ENCODE data around the gene PODXL2.

PODXL2 gene

DNA sequence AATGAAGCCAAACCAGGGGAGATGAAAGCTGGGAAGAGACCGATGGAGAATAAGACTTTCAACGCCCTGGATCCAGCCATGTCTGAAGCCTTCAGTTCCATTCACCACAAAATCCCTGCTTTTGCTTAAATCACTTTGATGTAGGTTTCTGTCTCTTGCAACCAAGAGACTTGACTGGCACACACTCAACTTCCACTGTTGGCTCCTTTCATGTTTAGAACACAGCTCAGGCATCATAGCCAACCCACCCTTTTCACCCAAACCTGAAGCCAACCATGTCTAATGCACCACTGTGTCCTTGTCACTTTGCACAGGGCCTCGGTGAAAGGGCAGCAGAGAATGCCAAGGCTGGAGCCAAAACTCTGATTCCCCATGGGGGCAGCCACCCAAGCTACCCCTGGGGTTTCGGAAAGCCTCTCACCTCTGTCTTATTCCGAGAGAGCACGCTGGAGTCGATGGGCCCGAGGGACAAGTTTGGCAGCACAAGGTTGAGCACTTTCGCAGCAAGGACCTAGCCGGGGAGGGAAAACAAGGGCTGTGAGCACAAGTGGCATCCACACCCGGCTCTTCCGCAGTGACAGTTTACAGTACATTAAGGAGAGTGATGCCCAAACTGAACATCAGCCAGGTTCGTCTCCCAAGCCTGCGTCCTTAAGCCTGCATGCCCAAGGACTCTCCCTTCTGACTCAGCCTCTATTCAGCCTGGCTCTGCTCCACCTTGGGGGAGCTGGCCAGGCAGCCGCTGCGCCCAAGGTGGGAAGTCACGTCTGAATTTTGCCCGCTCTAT, 81.4 kb downstream of the PODXL2 start:
- no peak for DNase-seq (ENCODE audit: low spot score)

DNA sequence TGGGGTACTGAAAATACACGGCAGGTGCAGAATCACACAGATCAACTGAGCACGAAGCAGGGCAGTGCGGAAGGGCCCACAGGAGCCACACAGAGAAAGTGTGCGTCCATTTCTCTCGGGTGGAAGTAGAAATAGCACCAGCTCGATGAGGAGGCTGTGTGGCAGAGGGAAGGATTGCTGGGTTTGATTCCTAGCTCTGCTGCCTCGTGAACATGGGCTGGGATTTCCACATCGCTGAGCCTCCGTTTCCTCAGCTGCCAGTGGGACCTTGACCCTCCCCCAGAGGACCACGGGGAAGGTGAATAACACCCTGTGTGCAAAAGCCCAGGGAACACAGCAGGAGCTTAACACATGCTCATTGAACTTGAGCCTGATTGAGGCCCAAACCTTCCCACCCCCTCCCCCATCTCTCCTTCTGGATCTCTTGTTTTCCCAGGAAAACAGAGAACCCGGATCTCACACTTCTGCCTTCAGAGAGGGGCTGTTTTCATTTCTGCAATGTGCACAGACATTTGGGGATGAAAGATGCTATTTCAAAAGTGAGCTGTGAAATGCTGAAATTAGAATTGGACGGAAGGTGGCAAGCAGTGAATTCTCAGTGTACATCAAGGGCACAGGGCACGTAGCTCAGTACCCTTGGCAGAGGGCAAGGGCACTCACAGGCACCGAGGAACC, 82.2 kb downstream of the PODXL2 start:
- no peak for DNase-seq (ENCODE audit: low spot score)

DNA sequence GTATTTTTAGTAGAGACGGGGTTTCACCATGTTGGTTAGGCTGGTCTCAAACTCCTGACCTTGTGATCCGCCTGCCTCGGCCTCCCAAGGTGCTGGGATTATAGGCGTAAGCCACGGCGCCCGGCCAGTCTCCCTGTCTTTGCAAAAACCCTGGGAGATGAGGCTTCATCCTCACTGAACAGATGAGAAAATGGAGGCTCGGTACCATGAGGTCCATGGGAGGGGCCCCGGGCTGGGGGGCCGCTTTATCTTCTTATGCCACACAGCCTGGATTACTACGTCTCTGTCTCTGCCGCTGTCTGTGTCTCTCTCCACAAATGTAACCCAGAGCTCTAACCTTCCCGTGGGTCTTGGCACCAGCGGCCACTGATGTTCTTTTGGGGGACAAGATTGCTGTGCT, 82.9 kb downstream of the PODXL2 start:
- no peak for DNase-seq (ENCODE audit: low spot score)

DNA sequence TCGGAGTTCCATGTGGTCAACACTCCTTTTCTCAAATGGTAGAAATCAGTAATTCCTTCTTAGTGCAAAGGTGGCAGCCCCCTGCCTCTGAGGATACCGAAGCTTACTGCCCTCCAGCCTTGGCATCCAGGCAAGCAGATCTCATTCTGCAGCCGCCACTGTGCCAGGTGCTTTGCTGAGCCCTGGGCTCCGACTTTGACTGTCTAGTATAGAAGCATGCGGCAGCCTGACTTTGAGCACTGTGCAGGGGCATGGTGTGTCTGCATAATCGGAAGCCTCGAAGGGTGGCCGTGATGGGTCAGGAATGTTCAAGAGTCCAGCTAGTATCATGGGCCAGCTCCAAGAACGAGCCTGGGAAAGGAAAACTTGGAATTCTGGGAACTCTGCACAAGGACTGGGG, 83.5 kb downstream of the PODXL2 start:
- no peak for DNase-seq (ENCODE audit: low spot score)

DNA sequence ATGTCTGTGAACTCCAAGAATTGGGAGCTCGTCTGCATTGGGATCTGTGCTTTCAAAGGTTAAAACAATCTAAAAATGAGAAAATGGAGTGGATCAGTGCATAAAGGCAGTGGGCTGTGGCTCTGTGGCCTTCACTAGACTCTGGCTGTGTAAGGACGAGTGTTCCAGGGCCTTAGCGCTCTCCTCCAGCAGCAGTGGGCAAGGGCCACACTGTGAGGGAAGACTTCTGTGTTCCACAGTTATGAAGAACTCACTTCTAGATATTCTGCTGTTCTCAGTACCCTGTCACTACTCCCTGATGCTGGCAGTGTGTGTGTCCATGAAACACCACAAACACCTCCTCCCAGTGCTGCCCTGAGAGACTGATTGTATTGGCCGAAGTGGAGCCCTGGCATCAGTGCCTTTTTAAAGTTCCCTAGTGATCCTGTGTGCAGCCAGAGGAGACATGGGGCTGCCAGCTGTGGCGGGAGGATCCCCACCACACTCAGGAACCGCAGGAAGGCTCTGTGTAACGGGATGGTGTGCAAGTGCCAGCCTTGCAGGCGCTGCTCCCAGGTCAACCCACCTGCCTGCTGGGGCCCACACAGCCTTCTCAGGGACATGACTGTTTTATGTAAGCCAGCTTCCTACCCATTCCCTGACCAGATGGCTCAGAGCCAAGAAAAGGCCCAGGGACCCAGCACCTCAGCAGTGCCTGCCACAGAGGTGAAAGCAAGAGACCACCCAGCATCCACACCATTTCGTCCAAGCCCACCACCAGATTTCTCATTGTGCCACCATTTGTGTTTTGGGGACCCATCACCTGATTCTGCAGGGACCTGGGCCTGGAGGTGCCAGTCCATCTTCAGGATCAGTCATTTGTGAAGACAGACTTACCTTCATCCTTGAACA, 84.1 kb downstream of the PODXL2 start:
- no peak for DNase-seq (ENCODE audit: low spot score)

GRCh38 chr3:127714125-127714571, 85.2 kb downstream of the PODXL2 start:
- DNase-seq (ENCODE audit: low spot score) = no peak

- DNase-seq (ENCODE audit: low spot score) = no peak
Measured at GRCh38 chr3:127714866-127715265, 85.9 kb downstream of the PODXL2 start.

DNA sequence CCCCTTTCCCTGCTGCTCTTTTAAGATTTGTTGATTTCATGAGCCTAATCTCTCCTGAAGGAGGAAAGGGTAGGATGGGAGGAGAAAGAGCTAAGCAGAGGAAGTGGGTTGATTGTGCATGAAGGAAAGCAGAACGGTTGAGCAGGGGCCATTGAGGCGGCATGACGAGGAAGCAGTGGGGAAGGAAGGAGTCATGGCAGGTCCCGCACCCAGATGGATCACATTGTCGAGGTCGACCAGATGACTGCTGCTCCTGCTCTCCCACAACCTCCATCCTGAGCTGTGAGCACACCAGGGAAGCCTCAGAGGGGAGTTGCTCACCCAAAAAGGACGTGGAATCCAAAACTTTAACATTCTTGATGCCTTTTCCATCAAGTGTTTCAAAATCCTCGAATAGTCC, 86.5 kb downstream of the PODXL2 start:
- no peak for DNase-seq (ENCODE audit: low spot score)

GRCh38 chr3:127716384-127716783, 87.4 kb downstream of the PODXL2 start:
- no peak for DNase-seq (ENCODE audit: low spot score)

- no peak for DNase-seq (ENCODE audit: low spot score)
Measured at GRCh38 chr3:127717357-127718244, 88.6 kb downstream of the PODXL2 start.

- DNase-seq (ENCODE audit: low spot score) = no peak
Measured at GRCh38 chr3:127718245-127718915, 89.4 kb downstream of the PODXL2 start.

DNA sequence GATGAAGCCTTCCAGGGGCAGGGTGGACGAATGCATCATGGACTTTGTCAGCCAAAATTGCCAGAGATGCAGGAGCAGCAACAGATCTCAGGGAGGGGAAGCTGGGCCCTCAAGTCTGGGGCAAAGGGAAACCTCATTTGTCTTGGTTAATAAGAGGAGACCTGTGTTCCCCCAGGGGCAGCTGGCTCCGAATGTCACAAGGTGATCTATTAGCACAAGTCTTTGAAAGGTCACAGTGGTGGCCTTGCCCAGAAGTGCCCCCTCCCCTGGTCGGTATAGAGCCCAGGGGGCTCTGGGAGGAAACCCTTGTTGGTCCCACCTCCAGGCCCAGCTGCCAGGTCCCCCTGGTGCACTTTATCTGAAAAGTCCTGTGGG, 89.9 kb downstream of the PODXL2 start:
- no peak for DNase-seq (ENCODE audit: low spot score)

DNA sequence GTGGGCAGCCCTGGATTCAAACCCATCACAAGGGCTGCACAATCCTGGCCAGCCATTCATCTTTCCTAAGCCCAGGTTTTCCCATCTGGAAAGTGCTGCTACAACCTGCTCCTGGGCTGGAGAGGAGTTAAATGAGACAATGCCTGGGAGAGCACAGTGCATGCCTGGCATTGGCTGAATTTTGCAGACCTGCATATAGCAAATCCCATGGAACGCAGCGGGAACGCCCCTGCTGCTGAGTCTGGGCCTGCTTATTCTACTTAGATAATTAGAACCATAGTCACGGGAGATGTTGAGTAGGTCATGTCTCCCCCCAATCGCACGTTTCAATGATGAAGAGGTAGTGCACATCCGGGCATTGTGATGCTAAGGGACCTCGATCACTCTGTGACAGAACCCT, 90.4 kb downstream of the PODXL2 start:
- DNase-seq (ENCODE audit: low spot score) = no peak

GRCh38 chr3:127720161-127720823, 91.3 kb downstream of the PODXL2 start:
- no peak for DNase-seq (ENCODE audit: low spot score)

GRCh38 chr3:127720985-127721935, 92.3 kb downstream of the PODXL2 start:
- DNase-seq (ENCODE audit: low spot score) = no peak

DNA sequence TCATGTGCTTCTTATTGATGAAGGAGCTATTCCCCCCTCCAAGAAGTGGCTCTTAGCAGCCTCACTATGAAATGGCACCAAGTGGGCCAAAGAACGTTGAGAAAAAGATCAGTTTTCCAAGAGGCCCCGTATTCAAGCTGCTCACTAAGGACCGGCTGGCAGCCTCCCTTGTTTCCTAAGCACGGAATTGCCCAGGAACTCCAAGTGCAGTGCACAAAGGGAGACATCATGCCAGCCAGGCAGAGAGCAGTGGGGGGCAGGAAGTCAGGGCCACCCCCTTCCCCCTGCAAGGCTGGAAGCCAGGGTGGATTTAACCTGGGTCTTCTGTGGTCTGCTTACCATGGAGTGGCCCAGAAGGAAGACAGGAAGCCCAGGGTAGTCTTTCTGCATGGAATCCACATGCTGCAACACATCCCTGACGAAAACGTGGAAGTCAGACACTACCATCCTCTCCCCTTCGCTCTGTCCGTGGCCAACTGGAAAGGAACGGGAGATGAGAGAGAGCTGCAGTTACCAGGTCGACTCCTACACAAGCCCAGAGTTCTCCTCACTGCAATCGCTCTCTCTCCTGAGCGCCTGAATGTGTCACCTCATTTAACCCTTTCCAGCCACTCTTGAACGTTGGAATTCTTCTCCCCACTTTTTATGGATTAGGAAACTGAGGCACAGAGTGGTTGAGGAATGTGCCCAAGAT, 93.3 kb downstream of the PODXL2 start:
- no peak for DNase-seq (ENCODE audit: low spot score)
